HG03060 (cell line): ENCODE measurements around the gene PACRG.

Experiments used
- ATAC-seq: cut with Tn5 transposase; IDR thresholded peaks from one replicate; pipeline ENCODE4 v1.9.1; 2021; ENCODE audit warnings: low read depth, moderate number of reproducible peaks; ENCODE audit not compliant: unreplicated experiment

Gene PACRG

DNA sequence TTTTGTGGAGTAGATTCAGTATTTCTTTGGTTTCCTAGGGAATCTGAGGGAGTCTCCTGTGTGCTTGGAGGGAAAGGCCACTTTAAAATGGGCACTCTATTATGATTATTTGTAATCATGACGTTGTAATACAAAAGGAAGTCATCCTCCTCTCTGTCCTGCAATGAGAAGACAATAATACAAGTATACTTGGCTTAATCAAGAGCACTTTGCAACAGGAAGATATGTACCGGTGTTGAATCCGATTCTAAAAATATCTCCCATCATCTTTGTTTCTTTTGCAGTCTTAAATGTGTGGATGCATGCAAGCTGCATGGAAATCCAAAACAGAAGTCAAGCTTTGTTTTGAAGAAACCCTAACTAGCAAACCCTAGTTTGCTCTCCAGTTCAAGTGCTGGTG lies 592.6 kb downstream of the PACRG start:
- no peak for ATAC-seq

DNA sequence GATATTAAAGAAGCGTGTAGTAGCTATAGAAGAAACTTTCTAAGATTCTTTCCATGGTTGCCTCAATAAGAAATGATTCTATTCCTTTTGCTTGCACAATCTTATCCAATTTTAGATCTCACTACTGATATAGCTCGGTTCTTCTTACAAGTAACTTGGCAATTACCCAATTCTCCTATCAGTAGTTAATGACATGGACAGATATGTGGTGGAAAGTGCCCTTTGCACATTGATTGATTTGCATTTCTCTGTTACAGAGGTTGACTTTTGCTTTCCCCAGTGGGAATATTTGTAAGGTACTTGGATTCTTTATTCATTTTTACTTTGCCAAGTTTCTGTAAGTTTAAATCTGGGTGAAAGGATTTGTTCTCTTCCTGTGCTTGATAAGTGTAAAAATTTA lies 593.0 kb downstream of the PACRG start:
- no peak for ATAC-seq

DNA sequence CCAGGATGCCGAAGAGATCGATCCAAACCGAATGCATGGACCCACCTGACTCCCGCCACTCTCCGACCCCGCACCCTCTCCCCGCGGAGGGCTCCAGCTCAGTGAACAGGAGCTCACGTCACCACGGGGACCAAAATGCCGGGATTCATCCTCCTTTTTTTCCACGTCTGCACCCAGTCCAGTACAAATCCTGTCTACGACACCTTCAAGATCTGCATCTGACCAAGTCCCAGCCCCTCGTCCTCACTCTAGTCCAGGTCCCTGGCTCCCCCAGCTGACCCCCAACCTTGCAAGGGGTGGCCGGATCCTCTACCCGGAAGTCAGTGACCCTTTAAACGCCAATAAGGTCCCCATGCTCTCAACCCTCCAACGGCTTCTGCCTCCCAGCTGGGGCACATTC lies 593.9 kb downstream of the PACRG start:
- no peak for ATAC-seq

GRCh38 chr6:163323274-163323673 lies 595.5 kb downstream of the PACRG start:
- no peak for ATAC-seq

DNA sequence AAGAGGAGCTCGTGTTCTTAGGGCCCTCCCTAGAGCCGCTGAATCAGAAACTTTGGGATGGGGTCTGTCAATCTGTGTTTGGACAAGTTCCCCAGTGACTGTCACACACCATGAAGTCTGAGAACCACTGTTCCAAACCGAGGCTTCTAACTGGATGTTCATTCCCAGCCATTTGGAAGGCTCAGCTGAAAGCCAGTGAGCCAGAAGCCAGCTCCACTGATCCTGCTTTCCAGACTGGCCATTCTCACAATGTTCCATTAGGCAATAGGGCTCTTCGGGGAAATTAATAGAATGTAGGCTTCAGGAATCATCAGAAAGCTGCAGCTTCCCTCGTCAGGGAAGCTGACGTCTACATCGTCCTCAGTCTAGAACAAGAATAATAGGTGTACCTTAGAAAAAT lies 595.9 kb downstream of the PACRG start:
- no peak for ATAC-seq

DNA sequence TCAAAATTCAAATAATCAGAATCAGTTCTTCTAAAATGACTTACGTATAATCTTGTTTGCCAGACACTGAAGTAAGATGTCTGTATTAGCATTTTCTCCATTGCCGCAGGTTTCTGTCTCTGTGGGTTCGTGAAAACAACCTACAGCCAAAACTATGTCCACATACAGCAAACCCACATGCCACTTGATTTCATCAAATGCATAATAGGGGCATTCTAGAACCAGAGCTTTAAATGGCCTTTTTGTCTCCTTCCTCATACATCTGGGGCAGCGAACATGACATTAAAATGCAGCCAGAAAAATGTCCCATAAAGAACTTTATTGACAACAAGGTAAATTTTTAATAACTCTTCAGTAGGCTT lies 596.5 kb downstream of the PACRG start:
- no peak for ATAC-seq

GRCh38 chr6:163324688-163325389 lies 597.1 kb downstream of the PACRG start:
- ATAC-seq, result no peak

DNA sequence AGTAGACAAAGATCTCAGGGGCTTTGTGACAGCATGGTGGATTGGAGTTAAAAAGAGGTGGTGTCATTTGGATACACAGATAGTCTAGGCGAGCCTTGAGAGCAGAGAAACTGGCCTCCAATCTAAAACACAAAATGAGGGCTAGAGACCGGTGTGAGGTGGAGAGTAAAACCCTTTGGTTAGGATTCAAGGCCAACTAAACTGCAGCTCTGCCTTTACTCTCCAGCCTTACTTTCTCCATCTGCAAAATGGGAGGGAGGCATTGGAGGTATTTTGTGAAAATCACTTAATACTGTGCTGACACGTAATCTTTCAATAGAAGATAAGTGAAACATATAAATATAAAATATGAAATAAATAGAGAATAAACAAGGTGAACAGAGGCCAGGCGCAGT lies 597.6 kb downstream of the PACRG start:
- no peak for ATAC-seq

GRCh38 chr6:163327165-163327880 lies 599.5 kb downstream of the PACRG start:
- ATAC-seq, result no peak

GRCh38 chr6:163327921-163328320 lies 600.1 kb downstream of the PACRG start:
- ATAC-seq, result no peak

DNA sequence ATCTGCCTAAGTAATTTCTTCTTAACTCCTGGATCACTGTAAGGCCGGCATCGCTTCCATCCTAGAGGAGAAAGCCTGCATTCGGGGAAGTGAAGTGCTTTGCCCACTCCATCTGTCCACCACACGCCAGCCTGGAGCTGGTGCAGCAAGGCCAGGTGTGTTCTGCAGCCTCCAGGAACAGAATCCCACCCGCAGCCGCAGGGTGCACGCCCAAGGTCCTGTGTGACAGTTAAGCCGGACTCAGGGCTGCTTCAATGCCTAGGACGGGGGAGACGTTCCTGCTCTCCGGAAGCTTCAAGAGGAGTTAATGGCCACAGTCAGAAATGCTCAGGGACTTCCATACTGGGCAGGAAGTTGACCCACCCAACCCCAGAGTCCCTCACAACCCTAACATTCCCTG lies 600.6 kb downstream of the PACRG start:
- no peak for ATAC-seq

DNA sequence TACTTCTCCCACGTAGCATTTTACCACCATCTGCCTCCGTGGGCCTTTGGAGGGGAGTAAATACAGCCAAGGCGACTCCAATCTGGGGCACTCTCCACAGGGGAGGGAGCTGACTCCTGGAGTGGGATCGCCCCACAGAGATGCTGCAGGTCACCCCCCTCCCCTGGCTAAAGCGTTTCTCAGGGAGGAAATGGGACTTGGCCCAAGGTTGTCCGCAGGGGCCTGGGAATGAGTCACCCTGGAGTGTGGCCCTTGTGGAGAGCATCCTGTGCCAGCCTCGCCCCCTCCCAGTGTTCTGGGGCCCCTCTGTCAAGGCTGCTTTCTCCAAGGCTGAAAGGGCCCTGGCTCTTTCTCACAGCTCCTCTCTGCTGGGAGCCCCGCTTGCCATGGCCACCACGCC lies 602.2 kb downstream of the PACRG start:
- ATAC-seq, result no peak

- no peak for ATAC-seq
Measured at GRCh38 chr6:163331245-163331644, 603.5 kb downstream of the PACRG start.

- ATAC-seq, result no peak
Measured at GRCh38 chr6:163332575-163332974, 604.8 kb downstream of the PACRG start.

DNA sequence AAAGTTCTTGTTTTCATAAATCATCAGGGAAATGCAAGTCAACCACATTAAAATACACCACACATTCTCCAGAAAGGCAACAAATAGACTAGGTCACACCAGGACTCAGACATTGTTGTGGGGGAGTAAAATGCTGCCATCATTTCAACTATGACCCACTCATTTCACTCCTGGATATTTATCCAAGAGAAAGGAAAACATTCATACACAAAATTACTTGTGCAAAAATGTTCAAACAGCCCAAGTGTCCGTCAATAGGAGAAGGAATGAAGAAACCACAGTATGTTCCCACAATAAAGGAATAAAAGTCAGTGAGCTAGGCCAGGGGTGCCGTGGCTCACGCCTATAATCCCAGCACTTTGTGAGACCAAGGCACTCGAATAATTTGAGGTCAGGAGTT lies 605.3 kb downstream of the PACRG start:
- ATAC-seq, result no peak

DNA sequence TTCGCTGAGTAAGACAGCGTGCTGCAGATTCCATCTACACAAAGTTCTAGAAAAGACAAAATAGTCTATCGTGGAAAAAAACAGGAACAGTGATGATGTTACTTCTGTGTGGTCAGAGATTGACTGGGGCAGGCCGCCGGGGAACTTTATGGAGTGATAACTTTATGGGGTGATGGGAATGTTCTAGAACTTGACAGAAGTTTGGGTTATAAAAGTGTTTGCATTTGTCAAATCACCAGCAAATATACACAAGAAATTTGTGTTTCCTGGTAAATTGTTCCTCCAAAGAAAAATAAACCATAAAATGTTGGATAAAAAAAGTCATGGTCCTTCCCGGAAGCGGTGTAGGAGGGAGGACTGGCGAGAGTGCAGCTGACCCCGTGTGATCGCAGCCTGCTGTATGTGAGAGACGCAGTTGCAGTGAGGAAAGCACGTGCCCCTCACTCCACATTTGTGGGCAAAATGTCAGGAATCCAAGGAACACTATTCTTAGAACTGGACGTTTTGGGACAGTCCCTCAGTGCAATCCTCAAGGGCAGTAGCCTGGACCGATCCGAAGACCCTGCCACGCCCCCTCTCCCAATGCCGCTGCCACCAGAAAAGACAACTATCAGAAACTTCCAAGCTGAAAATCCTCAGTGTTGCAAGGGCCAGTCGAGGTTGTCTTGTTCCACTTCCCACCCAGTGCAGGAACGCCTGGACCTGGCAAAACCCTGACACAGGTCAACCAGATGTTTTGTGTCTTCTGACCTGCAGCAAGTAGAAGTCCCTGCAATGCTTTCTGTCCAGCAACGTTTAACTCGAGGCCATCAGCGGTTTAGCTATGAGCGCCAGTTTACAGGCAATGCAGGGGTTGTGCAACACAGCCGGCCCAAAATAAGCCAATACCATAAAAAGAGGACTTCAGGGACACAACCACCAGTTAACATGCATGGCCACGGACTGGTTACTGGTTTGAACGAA lies 606.2 kb downstream of the PACRG start:
- ATAC-seq, result no peak

DNA sequence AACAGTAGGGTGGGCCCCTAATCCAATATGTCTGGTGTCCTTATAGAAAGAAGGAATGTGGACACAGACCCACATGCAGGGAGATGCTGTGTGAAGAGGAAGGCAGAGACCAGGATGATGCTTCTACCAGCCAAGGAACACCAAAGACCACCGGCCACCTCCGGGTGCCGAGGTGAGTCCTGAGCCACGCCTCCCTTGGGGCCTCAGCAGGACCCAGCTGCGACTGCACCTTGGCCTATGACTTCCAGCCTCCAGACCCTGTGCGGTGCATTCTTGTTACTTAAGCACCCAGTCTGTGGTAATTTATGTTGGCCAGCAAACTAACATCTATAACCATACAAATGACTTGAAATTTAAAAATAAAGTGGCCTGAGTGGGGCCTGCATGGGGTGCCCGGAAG lies 607.3 kb downstream of the PACRG start:
- ATAC-seq, result no peak

DNA sequence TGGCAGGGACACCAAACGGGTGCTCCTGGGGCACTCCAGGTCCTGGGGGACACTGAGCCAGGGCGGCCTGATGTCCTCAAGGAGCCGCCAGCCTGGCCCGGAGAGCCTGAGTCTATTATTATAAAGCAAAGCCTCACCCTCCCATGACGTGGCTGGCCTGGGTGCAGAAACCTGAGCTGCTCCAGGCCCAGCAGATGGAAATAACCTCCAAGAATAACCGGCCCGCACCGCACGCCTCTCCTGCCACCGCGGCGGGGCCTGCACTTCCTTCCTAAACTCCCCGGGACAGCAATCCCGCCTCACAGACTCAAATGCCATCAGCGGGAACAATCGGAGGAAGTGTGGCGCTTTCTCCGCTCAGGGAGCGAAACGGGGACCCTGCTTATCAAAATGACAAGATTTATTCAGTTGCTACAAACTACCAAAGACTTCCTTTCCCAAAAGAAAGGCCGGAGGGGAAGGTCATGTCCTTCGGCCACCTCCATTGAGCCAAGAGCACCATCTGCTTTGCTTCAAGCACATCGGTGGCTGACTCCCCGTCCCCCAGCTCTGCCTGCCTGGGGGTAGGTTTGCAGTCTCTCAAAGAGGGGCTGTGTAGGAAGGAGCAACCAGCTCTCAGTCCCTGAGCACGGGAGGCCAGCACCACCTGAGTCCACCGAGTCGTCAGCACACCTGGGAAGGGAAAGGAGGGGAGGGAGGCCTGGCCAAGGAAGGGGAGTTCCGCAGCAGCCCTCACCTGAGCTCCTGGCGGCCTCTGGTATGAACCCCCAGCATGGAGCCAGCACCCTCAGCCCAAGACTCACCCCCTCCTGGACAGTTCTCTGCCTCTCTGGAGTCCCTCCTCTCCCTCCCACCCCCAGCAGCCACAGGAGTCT lies 608.1 kb downstream of the PACRG start:
- no peak for ATAC-seq

DNA sequence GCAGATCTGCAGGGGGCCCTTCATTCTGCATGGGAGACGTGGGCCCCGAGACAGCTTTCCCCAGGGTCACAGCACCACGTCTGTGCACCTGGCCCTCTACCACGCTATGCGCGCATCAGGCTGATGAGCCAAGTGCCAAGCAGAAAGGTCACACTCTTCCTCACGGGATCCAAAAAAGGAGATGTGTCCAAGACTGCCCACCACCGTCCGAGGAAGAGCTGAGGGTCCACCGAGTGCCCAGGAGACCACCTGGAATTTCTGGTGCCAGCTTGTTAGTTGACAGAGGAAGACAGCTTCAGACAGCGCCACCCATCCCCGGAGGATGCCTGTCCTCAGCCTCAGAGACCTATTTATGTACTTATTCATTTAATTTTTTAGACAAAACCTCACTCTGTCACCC lies 609.2 kb downstream of the PACRG start:
- ATAC-seq, result no peak

DNA sequence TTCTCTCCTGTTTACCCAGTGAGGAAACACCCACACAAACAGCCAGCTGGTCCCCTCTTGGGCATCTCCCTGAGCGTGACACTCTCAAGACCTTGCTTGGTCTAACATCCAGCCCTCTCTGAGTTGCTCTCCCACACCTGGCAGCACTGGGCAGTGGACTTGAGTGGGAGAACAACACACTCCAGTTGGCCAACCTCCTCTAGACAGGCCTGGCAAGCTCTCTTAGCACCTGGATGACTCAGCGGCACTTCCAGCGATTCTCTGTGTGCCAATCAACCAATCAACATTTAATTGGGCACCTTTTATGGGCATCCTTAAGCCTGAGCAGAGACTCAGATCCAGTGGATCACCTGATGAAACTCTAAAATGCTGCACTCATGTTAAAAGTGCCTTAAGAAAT lies 610.2 kb downstream of the PACRG start:
- ATAC-seq, result no peak
